Measurements from ENCODE around the gene MAP3K12. TPM values are rescaled to one million over a fixed set of nuclear protein-coding genes. Genes with fewer than 3 reads are reported as not detected.

MAP3K12 gene
- total and polyA plus RNA-seq, 2 of the 13 experiments (the other 11 are each of a cell fraction or from before 2014, with no cell fraction given), result 0.20 to 1.1 TPM

DNA sequence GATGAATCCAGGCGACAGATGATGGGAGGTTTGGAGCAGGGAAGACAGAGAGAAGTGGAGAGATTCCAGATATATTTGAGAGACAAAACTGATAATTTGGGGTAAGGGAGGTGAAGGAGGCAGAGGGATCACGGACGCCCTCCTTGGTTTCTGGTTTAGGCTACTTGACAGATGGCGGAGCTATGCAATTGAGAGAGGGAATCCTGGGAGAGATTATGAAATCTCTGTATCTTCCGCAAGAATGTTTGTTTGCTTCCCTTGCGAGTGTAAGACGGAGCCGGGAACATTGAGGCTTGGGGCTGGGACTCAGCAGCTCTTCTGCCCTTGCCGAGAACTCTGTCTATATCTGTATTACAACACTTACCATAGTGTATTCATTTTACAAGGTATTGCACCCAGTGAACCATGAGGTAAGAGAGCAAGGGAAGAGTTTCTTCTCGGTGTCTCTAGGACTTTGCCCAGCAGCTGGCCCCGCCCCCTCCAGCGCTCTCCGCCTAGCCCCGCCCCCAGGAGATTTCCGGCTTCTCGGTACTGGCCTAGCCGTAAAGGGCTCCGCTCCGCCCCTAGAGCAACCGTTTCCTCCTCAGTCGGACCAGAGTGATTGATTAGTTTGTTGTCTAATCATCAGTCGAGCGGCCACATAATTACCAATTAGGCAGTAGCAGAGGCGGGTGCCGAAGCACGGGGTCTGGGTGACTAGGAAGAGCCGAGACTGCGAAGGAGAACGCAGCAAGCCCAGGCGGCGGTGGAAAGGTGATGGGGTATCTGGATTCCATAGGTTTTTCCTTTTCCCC is 58.0 kb downstream of the MAP3K12 start, which contains the start of gene PRR13 (continued):
- TF ChIP-seq, protein P1, sequence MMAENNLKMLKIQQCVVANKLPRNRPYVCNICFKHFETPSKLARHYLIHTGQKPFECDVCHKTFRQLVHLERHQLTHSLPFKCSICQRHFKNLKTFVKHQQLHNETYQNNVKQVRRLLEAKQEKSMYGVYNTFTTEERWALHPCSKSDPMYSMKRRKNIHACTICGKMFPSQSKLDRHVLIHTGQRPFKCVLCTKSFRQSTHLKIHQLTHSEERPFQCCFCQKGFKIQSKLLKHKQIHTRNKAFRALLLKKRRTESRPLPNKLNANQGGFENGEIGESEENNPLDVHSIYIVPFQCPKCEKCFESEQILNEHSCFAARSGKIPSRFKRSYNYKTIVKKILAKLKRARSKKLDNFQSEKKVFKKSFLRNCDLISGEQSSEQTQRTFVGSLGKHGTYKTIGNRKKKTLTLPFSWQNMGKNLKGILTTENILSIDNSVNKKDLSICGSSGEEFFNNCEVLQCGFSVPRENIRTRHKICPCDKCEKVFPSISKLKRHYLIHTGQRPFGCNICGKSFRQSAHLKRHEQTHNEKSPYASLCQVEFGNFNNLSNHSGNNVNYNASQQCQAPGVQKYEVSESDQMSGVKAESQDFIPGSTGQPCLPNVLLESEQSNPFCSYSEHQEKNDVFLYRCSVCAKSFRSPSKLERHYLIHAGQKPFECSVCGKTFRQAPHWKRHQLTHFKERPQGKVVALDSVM (CRISPR knock-in tag; IDR thresholded peaks at IDR 0.05), result no peak; the same call in none of the 2 replicates
- no peak for TF ChIP-seq ATF7-NPFF (CRISPR knock-in tag; IDR thresholded peaks at IDR 0.05; ENCODE audit: low read depth)
- TF ChIP-seq, protein P2, sequence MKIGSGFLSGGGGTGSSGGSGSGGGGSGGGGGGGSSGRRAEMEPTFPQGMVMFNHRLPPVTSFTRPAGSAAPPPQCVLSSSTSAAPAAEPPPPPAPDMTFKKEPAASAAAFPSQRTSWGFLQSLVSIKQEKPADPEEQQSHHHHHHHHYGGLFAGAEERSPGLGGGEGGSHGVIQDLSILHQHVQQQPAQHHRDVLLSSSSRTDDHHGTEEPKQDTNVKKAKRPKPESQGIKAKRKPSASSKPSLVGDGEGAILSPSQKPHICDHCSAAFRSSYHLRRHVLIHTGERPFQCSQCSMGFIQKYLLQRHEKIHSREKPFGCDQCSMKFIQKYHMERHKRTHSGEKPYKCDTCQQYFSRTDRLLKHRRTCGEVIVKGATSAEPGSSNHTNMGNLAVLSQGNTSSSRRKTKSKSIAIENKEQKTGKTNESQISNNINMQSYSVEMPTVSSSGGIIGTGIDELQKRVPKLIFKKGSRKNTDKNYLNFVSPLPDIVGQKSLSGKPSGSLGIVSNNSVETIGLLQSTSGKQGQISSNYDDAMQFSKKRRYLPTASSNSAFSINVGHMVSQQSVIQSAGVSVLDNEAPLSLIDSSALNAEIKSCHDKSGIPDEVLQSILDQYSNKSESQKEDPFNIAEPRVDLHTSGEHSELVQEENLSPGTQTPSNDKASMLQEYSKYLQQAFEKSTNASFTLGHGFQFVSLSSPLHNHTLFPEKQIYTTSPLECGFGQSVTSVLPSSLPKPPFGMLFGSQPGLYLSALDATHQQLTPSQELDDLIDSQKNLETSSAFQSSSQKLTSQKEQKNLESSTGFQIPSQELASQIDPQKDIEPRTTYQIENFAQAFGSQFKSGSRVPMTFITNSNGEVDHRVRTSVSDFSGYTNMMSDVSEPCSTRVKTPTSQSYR (CRISPR knock-in tag; IDR thresholded peaks at IDR 0.05; ENCODE audit: borderline replicate concordance), result 0 out of 2 replicates have a peak, but pooled peaks have one; percentile 25
- TF ChIP-seq MATR3 (CRISPR knock-in tag; IDR thresholded peaks at IDR 0.05), result no peak
- TF ChIP-seq ZNF75D (CRISPR knock-in tag; IDR thresholded peaks at IDR 0.05; ENCODE audit: borderline replicate concordance), result no peak
- TF ChIP-seq, protein P3, sequence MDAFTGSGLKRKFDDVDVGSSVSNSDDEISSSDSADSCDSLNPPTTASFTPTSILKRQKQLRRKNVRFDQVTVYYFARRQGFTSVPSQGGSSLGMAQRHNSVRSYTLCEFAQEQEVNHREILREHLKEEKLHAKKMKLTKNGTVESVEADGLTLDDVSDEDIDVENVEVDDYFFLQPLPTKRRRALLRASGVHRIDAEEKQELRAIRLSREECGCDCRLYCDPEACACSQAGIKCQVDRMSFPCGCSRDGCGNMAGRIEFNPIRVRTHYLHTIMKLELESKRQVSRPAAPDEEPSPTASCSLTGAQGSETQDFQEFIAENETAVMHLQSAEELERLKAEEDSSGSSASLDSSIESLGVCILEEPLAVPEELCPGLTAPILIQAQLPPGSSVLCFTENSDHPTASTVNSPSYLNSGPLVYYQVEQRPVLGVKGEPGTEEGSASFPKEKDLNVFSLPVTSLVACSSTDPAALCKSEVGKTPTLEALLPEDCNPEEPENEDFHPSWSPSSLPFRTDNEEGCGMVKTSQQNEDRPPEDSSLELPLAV (CRISPR knock-in tag; conservative IDR thresholded peaks at IDR 0.05; ENCODE audit: low read depth), result no peak
- TF ChIP-seq YEATS4 (CRISPR knock-in tag; IDR thresholded peaks at IDR 0.05; ENCODE audit: borderline replicate concordance), result 0 out of 2 replicates have a peak, but pooled peaks have one; percentile 46
- TF ChIP-seq, protein P4, sequence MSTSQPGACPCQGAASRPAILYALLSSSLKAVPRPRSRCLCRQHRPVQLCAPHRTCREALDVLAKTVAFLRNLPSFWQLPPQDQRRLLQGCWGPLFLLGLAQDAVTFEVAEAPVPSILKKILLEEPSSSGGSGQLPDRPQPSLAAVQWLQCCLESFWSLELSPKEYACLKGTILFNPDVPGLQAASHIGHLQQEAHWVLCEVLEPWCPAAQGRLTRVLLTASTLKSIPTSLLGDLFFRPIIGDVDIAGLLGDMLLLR (CRISPR knock-in tag; IDR thresholded peaks at IDR 0.05), result no peak
- TF ChIP-seq NCOA1 (CRISPR knock-in tag; IDR thresholded peaks at IDR 0.05), result no peak
- peak; percentile 59; the same call in 1 of the 2 replicates for TF ChIP-seq KMT2A (CRISPR knock-in tag; IDR thresholded peaks at IDR 0.05)
- TF ChIP-seq ZNF235 (CRISPR knock-in tag; IDR thresholded peaks at IDR 0.05; ENCODE audit: borderline replicate concordance), result no peak
- no peak for TF ChIP-seq XRCC5 (optimal IDR thresholded peaks at IDR 0.05; ENCODE audit: low read length)
- peak; percentile 86 for TF ChIP-seq ELF1 (CRISPR knock-in tag; IDR thresholded peaks at IDR 0.05)
- no peak; the same call in 1 of the 2 replicates for TF ChIP-seq ZNF556 (CRISPR knock-in tag; IDR thresholded peaks at IDR 0.05; ENCODE audit: borderline replicate concordance)
- TF ChIP-seq ZBTB21 (CRISPR knock-in tag; IDR thresholded peaks at IDR 0.05), result no peak
- TF ChIP-seq, protein P5, sequence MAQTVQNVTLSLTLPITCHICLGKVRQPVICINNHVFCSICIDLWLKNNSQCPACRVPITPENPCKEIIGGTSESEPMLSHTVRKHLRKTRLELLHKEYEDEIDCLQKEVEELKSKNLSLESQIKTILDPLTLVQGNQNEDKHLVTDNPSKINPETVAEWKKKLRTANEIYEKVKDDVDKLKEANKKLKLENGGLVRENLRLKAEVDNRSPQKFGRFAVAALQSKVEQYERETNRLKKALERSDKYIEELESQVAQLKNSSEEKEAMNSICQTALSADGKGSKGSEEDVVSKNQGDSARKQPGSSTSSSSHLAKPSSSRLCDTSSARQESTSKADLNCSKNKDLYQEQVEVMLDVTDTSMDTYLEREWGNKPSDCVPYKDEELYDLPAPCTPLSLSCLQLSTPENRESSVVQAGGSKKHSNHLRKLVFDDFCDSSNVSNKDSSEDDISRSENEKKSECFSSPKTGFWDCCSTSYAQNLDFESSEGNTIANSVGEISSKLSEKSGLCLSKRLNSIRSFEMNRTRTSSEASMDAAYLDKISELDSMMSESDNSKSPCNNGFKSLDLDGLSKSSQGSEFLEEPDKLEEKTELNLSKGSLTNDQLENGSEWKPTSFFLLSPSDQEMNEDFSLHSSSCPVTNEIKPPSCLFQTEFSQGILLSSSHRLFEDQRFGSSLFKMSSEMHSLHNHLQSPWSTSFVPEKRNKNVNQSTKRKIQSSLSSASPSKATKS (CRISPR knock-in tag; IDR thresholded peaks at IDR 0.05), result no peak
- no peak for TF ChIP-seq ZNF839 (CRISPR knock-in tag; IDR thresholded peaks at IDR 0.05; ENCODE audit: borderline replicate concordance)
- 0 out of 2 replicates have a peak, but pooled peaks have one; percentile 21 for TF ChIP-seq ZNF644 (CRISPR knock-in tag; IDR thresholded peaks at IDR 0.05; ENCODE audit: low read depth)
- TF ChIP-seq ZNF510 (CRISPR knock-in tag; IDR thresholded peaks at IDR 0.05; ENCODE audit: low read depth), result no peak
- TF ChIP-seq SNAPC2 (CRISPR knock-in tag; IDR thresholded peaks at IDR 0.05), result no peak

Data from HepG2 (cell line).